HepG2 (cell line): ENCODE results near the gene EEF1AKMT1. TPM values are rescaled to one million over a fixed set of nuclear protein-coding genes. Genes with fewer than 3 reads are reported as not detected.

Experiments
- BRF2 ChIP-seq: sonication (generic); formaldehyde crosslinking; IDR thresholded peaks from 2 replicates; pipeline ENCODE4 v1.8.1; 2022; ENCODE audit warnings: mild to moderate bottlenecking, missing genetic modification reagents
- CC2D1A ChIP-seq: sonication (generic); formaldehyde crosslinking; IDR thresholded peaks from 2 replicates; pipeline ENCODE4 v1.8.1; 2023; ENCODE audit warnings: mild to moderate bottlenecking, missing genetic modification reagents
- E2F5 ChIP-seq: sonication (generic); formaldehyde crosslinking; conservative IDR thresholded peaks from 2 replicates; pipeline ENCODE4 v1.4.0; 2020; ENCODE audit warnings: missing genetic modification reagents
- GMEB1 ChIP-seq: sonication (generic); formaldehyde crosslinking; IDR thresholded peaks from 2 replicates; pipeline ENCODE4 v1.5.1; 2020; ENCODE audit warnings: missing genetic modification reagents, mild to moderate bottlenecking, borderline replicate concordance
- ISL2 ChIP-seq: sonication (generic); formaldehyde crosslinking; IDR thresholded peaks from 2 replicates; pipeline ENCODE4 v1.5.0; 2020; ENCODE audit warnings: missing genetic modification reagents
- KDM3A ChIP-seq: IDR thresholded peaks from 2 replicates; pipeline ENCODE4 v1.6.1; 2018; ENCODE audit warnings: low read depth, missing compliant biosample characterization
- NCOR1 ChIP-seq: fragments of 200-600 bp; sonication (generic); IDR thresholded peaks from 2 replicates; pipeline ENCODE4 v1.7.0; 2017; ENCODE audit warnings: antibody characterized with exemption, low read length, borderline replicate concordance
- PHF8 ChIP-seq: sonication (generic); formaldehyde crosslinking; IDR thresholded peaks from 2 replicates; pipeline ENCODE4 v1.5.0; 2020; ENCODE audit warnings: missing genetic modification reagents
- REL ChIP-seq: sonication (generic); formaldehyde crosslinking; conservative IDR thresholded peaks from 2 replicates; pipeline ENCODE4 v1.8.0; 2022; ENCODE audit warnings: mild to moderate bottlenecking, missing genetic modification reagents, moderate library complexity
- ZKSCAN8 ChIP-seq: IDR thresholded peaks from 2 replicates; pipeline ENCODE4 v1.6.1; 2016; ENCODE audit warnings: borderline replicate concordance, missing genetic modification reagents, missing compliant biosample characterization
- ZNF235 ChIP-seq: sonication (generic); formaldehyde crosslinking; IDR thresholded peaks from 2 replicates; pipeline ENCODE4 v1.8.1; 2023; ENCODE audit warnings: mild to moderate bottlenecking, missing genetic modification reagents, borderline replicate concordance
- ZNF253 ChIP-seq: sonication (generic); formaldehyde crosslinking; IDR thresholded peaks from 2 replicates; pipeline ENCODE4 v1.8.0; 2022; ENCODE audit warnings: mild to moderate bottlenecking, missing genetic modification reagents, borderline replicate concordance
- ZNF260 ChIP-seq: sonication (generic); formaldehyde crosslinking; IDR thresholded peaks from 2 replicates; pipeline ENCODE4 v1.4.0; 2020; ENCODE audit warnings: missing genetic modification reagents, low read depth, mild to moderate bottlenecking, borderline replicate concordance
- ZNF281 ChIP-seq: sonication (generic); formaldehyde crosslinking; IDR thresholded peaks from 2 replicates; pipeline ENCODE4 v1.4.0; 2020; ENCODE audit warnings: missing genetic modification reagents, borderline replicate concordance
- ZNF331 ChIP-seq: sonication (generic); formaldehyde crosslinking; IDR thresholded peaks from 2 replicates; pipeline ENCODE4 v1.4.0; 2020; ENCODE audit warnings: missing genetic modification reagents
- ZNF468 ChIP-seq: sonication (generic); formaldehyde crosslinking; IDR thresholded peaks from 2 replicates; pipeline ENCODE4 v1.8.0; 2022; ENCODE audit warnings: mild to moderate bottlenecking, moderate library complexity, missing genetic modification reagents
- ZNF546 ChIP-seq: sonication (generic); formaldehyde crosslinking; conservative IDR thresholded peaks from 2 replicates; pipeline ENCODE4 v1.8.1; 2023; ENCODE audit warnings: mild to moderate bottlenecking, missing genetic modification reagents
- ZNF597 ChIP-seq: sonication (generic); formaldehyde crosslinking; IDR thresholded peaks from 2 replicates; pipeline ENCODE4 v1.5.0; 2020; ENCODE audit warnings: missing genetic modification reagents
- ZNF639 ChIP-seq: conservative IDR thresholded peaks from 2 replicates; pipeline ENCODE4 v1.6.1; 2018; ENCODE audit warnings: missing genetic modification reagents
- polyA plus RNA-seq, 8 experiments: library from polyadenylated mRNA; depleted of rRNA in 3 of 8; stranded (reverse) in 7 of 8; unstranded in 1 of 8; fragments of >200 nt; fragmentation: Illumina TruSeq in 4 of 8; extraction: Trizol in 4 of 8; gene quantifications; 2 replicates each; pipeline versions ENCODE4 v1.2.1 to v1.2.3, GENCODE V29; 2011 to 2016; ENCODE audit warnings: low read depth in 4 of 8, missing spikeins in 1 of 8, mixed read lengths in 1 of 8; ENCODE audit not compliant: insufficient read depth in 1 of 8
- total RNA-seq, 5 experiments: library from RNA; depleted of rRNA; stranded (reverse); fragments of >200 nt; fragmentation: Illumina TruSeq; extraction: Trizol; gene quantifications; 2 replicates each; pipeline ENCODE4 v1.2.3, GENCODE V29; 2016; ENCODE audit warnings: low read depth in 1 of 5

The EEF1AKMT1 gene
- total and polyA plus RNA-seq, 2 of the 13 experiments (the other 11 are each of a cell fraction or from before 2014, with no cell fraction given): 6.0 to 16.1 TPM

- 0 out of 2 replicates have a peak, but pooled peaks have one; percentile 44 for TF ChIP-seq KDM3A (CRISPR knock-in tag)
- TF ChIP-seq ZNF546 (CRISPR knock-in tag): no peak
- no peak for TF ChIP-seq ZNF235 (CRISPR knock-in tag)
- TF ChIP-seq NCOR1: no peak
- TF ChIP-seq ZNF597: no peak
- TF ChIP-seq ZNF468: 0 out of 2 replicates have a peak, but pooled peaks have one; percentile 37
- no peak for TF ChIP-seq ZNF260 (CRISPR knock-in tag)
- no peak for TF ChIP-seq ZNF253 (CRISPR knock-in tag)
- peak; percentile 96 for TF ChIP-seq PHF8 (CRISPR knock-in tag)
- TF ChIP-seq BRF2 (CRISPR knock-in tag): peak; percentile 67; the same call in 1 of the 2 replicates
- peak; percentile 59; the same call in 1 of the 2 replicates for TF ChIP-seq GMEB1 (CRISPR knock-in tag)
- TF ChIP-seq ZNF331 (CRISPR knock-in tag): 0 out of 2 replicates have a peak, but pooled peaks have one; percentile 8
- TF ChIP-seq ZNF281 (CRISPR knock-in tag): no peak; the same call in 1 of the 2 replicates
- peak; percentile 16; the same call in 1 of the 2 replicates for TF ChIP-seq REL (CRISPR knock-in tag)
- TF ChIP-seq E2F5: no peak; the same call in 1 of the 2 replicates
- no peak for TF ChIP-seq ZKSCAN8 (CRISPR knock-in tag)
- no peak for TF ChIP-seq CC2D1A (CRISPR knock-in tag)
- peak; percentile 65; the same call in 1 of the 2 replicates for TF ChIP-seq ISL2 (CRISPR knock-in tag)
- TF ChIP-seq ZNF639 (CRISPR knock-in tag): 0 out of 2 replicates have a peak, but pooled peaks have one; percentile 62
Observed at GRCh38 chr13:20773194-20774080, at the start of gene EEF1AKMT1 (continued).
